NCI-H446 treated with DMSO at 0.1 percent for 48 hours (cell line): ENCODE measurements around the gene LCE1B.

Experiments used
- DNase-seq: peaks from one replicate; lab custom pipeline; 2025; lab: John Stamatoyannopoulos, UW

Gene LCE1B

GRCh38 chr1:152861374-152861773 lies 49.6 kb downstream of the LCE1B start:
- no peak for DNase-seq
